ENCODE data around the gene GNS. TPM values are rescaled to one million over a fixed set of nuclear protein-coding genes. Genes with fewer than 3 reads are reported as not detected.

The GNS gene
- total RNA-seq, 1 donor from 2014 or later, result 150 TPM

DNA sequence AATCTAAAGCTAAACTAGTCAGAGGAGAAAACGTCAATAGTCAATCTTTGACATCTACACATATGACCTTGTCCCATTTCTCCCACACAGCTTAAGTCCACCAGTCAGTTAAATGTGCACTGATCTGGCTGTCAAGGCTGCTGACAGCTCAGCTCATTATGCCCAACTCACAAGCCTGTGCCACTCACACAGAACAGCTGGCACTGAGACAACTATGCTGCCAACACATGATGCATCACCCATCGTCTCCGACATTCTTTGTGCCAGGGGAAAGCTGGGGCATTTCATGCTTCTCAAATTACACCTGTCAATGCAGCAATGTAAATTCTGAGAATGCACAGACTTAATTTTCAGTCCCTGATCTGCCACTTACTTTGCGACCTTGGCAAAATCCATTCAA, 25.3 kb downstream of the GNS start:
- peaks cover 56% of the 10 kb centered on the region for H3K36me3 Mint-ChIP-seq (ENCODE audit: unreplicated experiment)
- no peak overlapping the region for H3K4me3 Mint-ChIP-seq (ENCODE audit: unreplicated experiment)
- peak overlapping the region; percentile 42 for H3K27ac Mint-ChIP-seq (ENCODE audit: unreplicated experiment)
- H3K9me3 Mint-ChIP-seq (ENCODE audit: unreplicated experiment), result no peaks in the 10 kb centered on the region
- peaks cover 21% of the 10 kb centered on the region for H3K4me1 Mint-ChIP-seq (ENCODE audit: unreplicated experiment)
- H3K27me3 Mint-ChIP-seq (ENCODE audit: unreplicated experiment), result no peaks in the 10 kb centered on the region
- TF ChIP-seq, protein P1, sequence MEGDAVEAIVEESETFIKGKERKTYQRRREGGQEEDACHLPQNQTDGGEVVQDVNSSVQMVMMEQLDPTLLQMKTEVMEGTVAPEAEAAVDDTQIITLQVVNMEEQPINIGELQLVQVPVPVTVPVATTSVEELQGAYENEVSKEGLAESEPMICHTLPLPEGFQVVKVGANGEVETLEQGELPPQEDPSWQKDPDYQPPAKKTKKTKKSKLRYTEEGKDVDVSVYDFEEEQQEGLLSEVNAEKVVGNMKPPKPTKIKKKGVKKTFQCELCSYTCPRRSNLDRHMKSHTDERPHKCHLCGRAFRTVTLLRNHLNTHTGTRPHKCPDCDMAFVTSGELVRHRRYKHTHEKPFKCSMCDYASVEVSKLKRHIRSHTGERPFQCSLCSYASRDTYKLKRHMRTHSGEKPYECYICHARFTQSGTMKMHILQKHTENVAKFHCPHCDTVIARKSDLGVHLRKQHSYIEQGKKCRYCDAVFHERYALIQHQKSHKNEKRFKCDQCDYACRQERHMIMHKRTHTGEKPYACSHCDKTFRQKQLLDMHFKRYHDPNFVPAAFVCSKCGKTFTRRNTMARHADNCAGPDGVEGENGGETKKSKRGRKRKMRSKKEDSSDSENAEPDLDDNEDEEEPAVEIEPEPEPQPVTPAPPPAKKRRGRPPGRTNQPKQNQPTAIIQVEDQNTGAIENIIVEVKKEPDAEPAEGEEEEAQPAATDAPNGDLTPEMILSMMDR (IDR thresholded peaks at IDR 0.05), result no peak
- DNase-seq (ENCODE audit: extremely low spot score, unreplicated experiment), result no peak

DNA sequence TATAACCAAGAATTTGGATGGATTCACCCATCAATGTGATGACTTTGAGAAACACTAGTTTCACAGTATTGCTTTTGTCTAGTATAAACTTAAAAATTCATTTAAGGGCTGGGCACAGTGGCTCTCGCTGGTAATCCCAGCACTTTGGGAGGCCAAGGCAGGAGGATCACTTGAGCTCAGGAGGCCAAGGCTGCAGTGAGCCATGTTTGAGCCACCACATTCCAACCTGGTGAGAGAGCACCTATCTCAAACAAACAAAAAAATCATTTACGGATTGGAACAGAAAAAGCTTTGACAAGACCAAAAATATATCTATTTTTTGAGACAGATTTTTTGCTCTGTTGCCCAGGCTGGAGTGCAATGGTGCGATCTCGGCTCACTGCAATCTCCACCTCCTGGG, 27.5 kb downstream of the GNS start:
- peaks cover 21% of the 10 kb centered on the region for H3K4me1 Mint-ChIP-seq (ENCODE audit: unreplicated experiment)
- TF ChIP-seq, protein P1 (IDR thresholded peaks at IDR 0.05), result no peak
- H3K27ac Mint-ChIP-seq (ENCODE audit: unreplicated experiment), result no peak overlapping the region
- no peaks in the 10 kb centered on the region for H3K9me3 Mint-ChIP-seq (ENCODE audit: unreplicated experiment)
- H3K27me3 Mint-ChIP-seq (ENCODE audit: unreplicated experiment), result no peaks in the 10 kb centered on the region
- DNase-seq (ENCODE audit: extremely low spot score, unreplicated experiment), result no peak
- H3K36me3 Mint-ChIP-seq (ENCODE audit: unreplicated experiment), result peaks cover 55% of the 10 kb centered on the region
- H3K4me3 Mint-ChIP-seq (ENCODE audit: unreplicated experiment), result no peak overlapping the region

DNA sequence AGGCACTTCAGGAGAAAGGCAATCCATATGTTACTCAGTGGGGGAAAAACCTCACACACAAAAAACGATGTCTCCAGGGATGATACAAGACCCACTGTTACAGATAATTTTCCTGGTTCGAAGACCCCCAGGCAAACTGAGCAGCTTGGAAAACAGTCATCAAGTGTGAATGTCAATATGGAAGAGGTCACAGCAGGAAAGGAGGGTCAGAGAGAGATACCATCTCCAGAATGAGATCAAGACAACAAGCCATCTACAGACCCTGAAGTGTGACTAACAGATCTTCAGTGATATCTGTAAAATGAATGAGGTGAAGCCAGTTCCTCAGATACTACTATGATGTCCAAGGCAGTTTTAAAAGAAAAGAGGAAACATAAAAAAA, 28.6 kb downstream of the GNS start:
- peaks cover 21% of the 10 kb centered on the region for H3K4me1 Mint-ChIP-seq (ENCODE audit: unreplicated experiment)
- DNase-seq (ENCODE audit: extremely low spot score, unreplicated experiment), result no peak
- no peak overlapping the region for H3K4me3 Mint-ChIP-seq (ENCODE audit: unreplicated experiment)
- TF ChIP-seq, protein P1 (IDR thresholded peaks at IDR 0.05), result no peak
- no peaks in the 10 kb centered on the region for H3K27me3 Mint-ChIP-seq (ENCODE audit: unreplicated experiment)
- H3K27ac Mint-ChIP-seq (ENCODE audit: unreplicated experiment), result no peak overlapping the region
- no peaks in the 10 kb centered on the region for H3K9me3 Mint-ChIP-seq (ENCODE audit: unreplicated experiment)
- peaks cover 52% of the 10 kb centered on the region for H3K36me3 Mint-ChIP-seq (ENCODE audit: unreplicated experiment)

DNA sequence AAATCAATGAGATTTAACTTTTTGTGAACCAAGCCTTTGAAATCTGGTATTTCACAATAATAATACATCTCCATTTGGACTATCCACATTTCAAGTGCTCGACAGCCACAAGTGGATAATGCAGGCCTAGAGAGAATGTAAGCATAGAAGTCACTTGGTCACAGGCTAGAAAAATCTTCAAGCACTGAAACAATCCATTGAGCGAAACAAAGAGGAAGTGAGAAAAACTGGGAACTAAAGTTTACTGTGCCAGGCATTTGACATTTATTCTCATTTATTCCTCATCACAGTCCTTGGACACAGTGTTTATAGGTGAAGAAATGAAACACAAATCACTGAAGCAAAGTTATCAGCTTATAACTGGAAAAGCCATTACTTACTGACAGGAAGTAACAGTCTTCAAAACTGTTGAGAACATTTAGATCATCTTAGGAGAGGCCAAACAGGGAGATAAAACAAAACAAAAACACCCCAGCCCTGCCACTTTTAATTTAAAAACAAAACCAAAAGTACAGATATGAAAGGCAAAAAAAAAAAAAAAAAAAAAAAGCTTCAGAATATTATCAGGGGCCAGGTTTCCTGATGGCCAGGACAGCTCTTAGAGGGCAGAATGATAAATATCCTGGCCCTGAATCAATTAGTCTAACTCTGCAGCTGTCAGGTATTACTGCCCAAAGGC, 29.2 kb downstream of the GNS start:
- peak overlapping the region; percentile 55 for H3K27ac Mint-ChIP-seq (ENCODE audit: unreplicated experiment)
- H3K27me3 Mint-ChIP-seq (ENCODE audit: unreplicated experiment), result no peaks in the 10 kb centered on the region
- H3K4me3 Mint-ChIP-seq (ENCODE audit: unreplicated experiment), result no peak overlapping the region
- TF ChIP-seq, protein P1 (IDR thresholded peaks at IDR 0.05), result no peak
- H3K4me1 Mint-ChIP-seq (ENCODE audit: unreplicated experiment), result peaks cover 21% of the 10 kb centered on the region
- H3K36me3 Mint-ChIP-seq (ENCODE audit: unreplicated experiment), result peaks cover 49% of the 10 kb centered on the region
- DNase-seq (ENCODE audit: extremely low spot score, unreplicated experiment), result no peak
- no peaks in the 10 kb centered on the region for H3K9me3 Mint-ChIP-seq (ENCODE audit: unreplicated experiment)

DNA sequence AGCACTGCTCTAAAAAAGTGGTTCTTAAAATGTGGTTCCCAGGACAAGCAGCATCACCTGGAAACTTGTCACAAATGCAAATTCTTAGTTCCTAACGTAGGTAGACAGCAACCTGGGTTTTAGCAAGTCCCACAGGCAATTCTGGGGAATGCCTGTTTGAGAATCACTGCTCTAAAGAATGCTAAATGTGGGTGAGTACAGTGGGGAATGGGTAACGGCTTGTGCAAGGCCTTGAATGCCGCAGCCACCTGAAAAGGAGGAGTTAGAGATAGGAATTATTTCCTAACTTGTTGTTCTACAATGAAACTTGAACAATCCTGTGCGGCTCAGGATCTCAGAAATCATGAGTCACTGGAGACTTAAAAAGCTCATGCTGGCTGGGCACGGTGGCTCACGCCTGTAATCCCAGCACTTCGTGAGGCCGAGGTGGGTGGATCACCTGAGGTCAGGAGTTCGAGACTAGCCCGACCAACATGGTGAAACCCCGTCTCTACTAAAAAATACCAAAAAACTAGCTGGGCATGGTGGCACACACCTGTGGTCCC, 34.9 kb downstream of the GNS start:
- Mint-ChIP-seq H3K4me3 (ENCODE audit: unreplicated experiment) (no peak overlapping the region), H3K9me3 (ENCODE audit: unreplicated experiment) (no peaks in the 10 kb centered on the region), H3K36me3 (ENCODE audit: unreplicated experiment) (peaks cover 43% of the 10 kb centered on the region), H3K4me1 (ENCODE audit: unreplicated experiment) (no peaks in the 10 kb centered on the region), H3K27me3 (ENCODE audit: unreplicated experiment) (no peaks in the 10 kb centered on the region), H3K27ac (ENCODE audit: unreplicated experiment) (no peak overlapping the region)
- TF ChIP-seq, protein P1 (IDR thresholded peaks at IDR 0.05), result no peak
- no peak for DNase-seq (ENCODE audit: extremely low spot score, unreplicated experiment)
